NB4 (cell line): ENCODE measurements around the gene FGF18.
"Not testable (repeated sequence)": the region's sequence is repeated elsewhere in the genome, so short reads cannot be mapped to it uniquely, and the experiment has no call there.

Experiments used
- DNase-seq: peaks from one replicate; pipeline ENCODE4 v3.0.0; 2010; ENCODE audit warnings: low read depth
- H3K4me3 ChIP-seq: one replicate; pipeline ENCODE4 v1.5.1; 2011; ENCODE audit warnings: mild to moderate bottlenecking, low read depth, low read length, moderate library complexity
- CTCF ChIP-seq: IDR thresholded peaks from one replicate; pipeline ENCODE4 v1.5.1; 2012; ENCODE audit warnings: low read depth, low read length
- MAX ChIP-seq: IDR thresholded peaks from 2 replicates; pipeline ENCODE4 v1.6.1; 2011; ENCODE audit warnings: low read depth, low read length
- MYC ChIP-seq: IDR thresholded peaks from 2 replicates; pipeline ENCODE4 v1.6.1; 2011; ENCODE audit warnings: low read depth, low read length
- POLR2A ChIP-seq: IDR thresholded peaks from 2 replicates; pipeline ENCODE4 v1.6.1; 2011; ENCODE audit warnings: mild to moderate bottlenecking; ENCODE audit not compliant: insufficient read length; ENCODE audit errors: extremely low read depth

FGF18 gene

GRCh38 chr5:171391996-171392577, 27.4 kb upstream of the FGF18 start:
- no peak for TF ChIP-seq POLR2A
- TF ChIP-seq MYC: no peak
- no peak for TF ChIP-seq CTCF
- no peak for TF ChIP-seq MAX
- H3K4me3 ChIP-seq: peak overlapping the region; percentile 98

GRCh38 chr5:171392585-171393159, 26.8 kb upstream of the FGF18 start:
- H3K4me3 ChIP-seq: peak overlapping the region; percentile 98
- DNase-seq: peak; percentile 1
- TF ChIP-seq POLR2A: no peak
- no peak for TF ChIP-seq CTCF
- TF ChIP-seq MAX: no peak
- no peak for TF ChIP-seq MYC

More at GRCh38 chr5:171391996-171392577, 27.4 kb upstream of the FGF18 start:
- DNase-seq: peak; percentile 3

- TF ChIP-seq POLR2A: no peak
- TF ChIP-seq MYC: no peak
- no peak for TF ChIP-seq MAX
- TF ChIP-seq CTCF: no peak
Measured at GRCh38 chr5:171395042-171395441, 24.4 kb upstream of the FGF18 start.

GRCh38 chr5:171396583-171396982, 22.9 kb upstream of the FGF18 start:
- DNase-seq: peak; percentile 0
- peak overlapping the region; percentile 6 for H3K4me3 ChIP-seq

More at GRCh38 chr5:171395042-171395441, 24.4 kb upstream of the FGF18 start:
- DNase-seq: peak; percentile 3
- no peak overlapping the region for H3K4me3 ChIP-seq

- peak overlapping the region; percentile 6 for H3K4me3 ChIP-seq
- DNase-seq: peak; percentile 12
- TF ChIP-seq POLR2A: no peak
- TF ChIP-seq MAX: no peak
- TF ChIP-seq CTCF: no peak
- no peak for TF ChIP-seq MYC
Measured at GRCh38 chr5:171397190-171397589, 22.3 kb upstream of the FGF18 start.

- DNase-seq: no peak
- TF ChIP-seq MYC (no peak), CTCF (no peak), MAX (no peak), POLR2A (no peak)
- no peak overlapping the region for H3K4me3 ChIP-seq
Measured at GRCh38 chr5:171397599-171397998, 21.8 kb upstream of the FGF18 start.

GRCh38 chr5:171398660-171399059, 20.8 kb upstream of the FGF18 start:
- not testable (repeated sequence) for DNase-seq, H3K4me3 ChIP-seq
